Tongue (tissue), 2 donors: ENCODE measurements around the gene PIK3C3. TPM values are rescaled to one million over a fixed set of nuclear protein-coding genes. Genes with fewer than 3 reads are reported as not detected.

Experiments used
- DNase-seq: peaks from one replicate; pipeline ENCODE4 v3.0.0-alpha.2; 2015
- total RNA-seq: library from RNA; depleted of rRNA; stranded (reverse); fragments of >200 nt; gene quantifications from one replicate; pipeline ENCODE4 v1.2.3, GENCODE V29; 2014

PIK3C3 gene
- total RNA-seq = 67.1 TPM

- DNase-seq = peak; percentile 99
These were observed at the start of gene PIK3C3 for GRCh38 chr18:41954827-41955613. PIK3C3 (plus strand) TSS chr18:41955234; CDS start chr18:41955292, 58 bp downstream.

DNA sequence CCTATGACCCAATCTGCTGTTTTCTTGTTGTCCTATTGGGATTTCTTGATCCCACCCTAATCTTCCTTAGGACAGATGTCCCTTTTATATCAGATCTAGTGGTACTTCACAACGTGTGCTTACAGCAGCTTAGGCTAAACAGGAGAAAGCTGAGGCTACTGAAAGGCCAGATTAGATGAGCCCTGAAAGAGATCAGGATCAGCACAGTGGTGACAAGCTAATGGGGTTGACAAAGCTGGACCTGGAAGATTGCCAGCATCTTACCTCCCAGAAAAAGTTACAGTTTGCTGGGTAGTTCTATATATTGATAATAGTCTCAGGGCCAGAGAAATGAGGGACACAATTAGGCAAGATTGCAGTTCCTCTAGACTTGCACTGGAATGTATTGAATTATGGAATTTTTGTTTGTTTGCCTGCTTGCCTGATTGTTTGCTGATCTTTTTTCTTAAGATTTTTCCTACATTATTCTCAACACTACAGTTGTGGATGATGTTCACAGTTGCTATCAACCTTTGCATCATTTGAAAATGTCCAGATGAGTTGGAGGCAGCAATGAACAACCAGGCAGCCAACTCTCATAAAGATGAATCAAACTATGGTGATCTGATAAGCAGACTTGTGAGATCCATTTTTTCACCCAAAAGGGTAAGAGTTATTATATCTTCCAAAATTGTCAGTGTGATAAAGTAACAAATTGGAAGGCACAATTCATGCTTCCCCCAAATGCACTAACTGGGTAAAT is 49.1 kb upstream of the PIK3C3 start:
- DNase-seq = no peak

- peak; percentile 66 for DNase-seq
These were observed 48.4 kb upstream of the PIK3C3 start for GRCh38 chr18:41906528-41907146.

GRCh38 chr18:41917181-41917580 is 37.9 kb upstream of the PIK3C3 start:
- DNase-seq = peak; percentile 60

DNA sequence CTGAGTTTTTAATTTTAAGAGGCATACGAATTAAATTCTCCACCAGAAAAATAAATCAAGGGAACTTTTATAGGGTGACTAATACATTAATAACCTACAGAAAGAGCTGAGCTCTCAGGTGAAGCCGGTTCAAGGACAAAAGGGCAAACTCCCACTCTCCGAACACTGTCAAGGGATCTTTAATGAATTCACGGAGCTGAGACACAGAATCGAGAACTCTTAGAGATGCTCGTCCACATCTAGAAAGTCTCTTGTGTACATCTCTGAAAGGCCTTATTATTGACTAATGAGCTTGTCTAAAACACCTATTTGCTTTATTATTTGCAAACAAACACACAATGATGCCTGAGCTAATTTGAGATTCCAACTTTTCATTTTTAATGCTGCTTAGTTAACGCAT is 33.3 kb upstream of the PIK3C3 start:
- DNase-seq = no peak

DNA sequence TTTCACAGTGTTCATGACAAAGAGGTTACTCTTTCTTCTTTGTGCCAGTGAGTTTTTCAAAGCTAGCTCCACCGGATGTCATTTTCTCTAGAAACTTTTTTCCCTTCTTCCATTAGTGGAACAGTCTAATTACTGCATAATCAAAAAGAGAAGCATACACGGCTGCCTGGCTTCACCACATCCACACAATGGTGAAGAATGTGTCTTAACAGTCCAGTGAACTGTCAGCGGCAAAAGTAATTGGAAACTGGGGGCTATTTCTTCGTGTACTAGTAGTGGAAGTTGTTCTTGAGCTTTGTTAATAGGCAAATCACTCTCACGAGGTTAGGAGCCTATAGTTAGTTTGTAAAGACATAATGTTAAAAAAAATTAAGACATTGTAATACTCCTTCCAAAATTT is 32.9 kb upstream of the PIK3C3 start:
- no peak for DNase-seq

DNA sequence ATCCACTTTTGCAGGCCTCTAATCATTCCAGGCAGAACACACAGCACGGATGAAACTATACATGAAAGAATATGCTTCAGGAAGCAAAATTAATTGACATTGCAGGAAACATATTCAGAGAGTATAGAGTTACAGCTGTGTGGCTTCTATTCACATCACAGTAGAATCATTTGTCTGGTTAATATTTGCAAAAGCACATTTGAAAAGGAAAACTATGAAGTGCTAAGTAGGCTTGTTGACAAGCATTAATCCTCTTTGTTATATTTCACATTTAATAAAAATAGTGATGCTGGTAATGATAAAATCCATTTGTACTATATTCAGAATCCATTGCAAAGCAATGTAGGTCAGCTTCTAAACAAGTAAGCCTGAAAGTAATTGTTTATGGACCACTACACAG is 32.2 kb upstream of the PIK3C3 start:
- no peak for DNase-seq

- no peak for DNase-seq
These were observed 31.6 kb upstream of the PIK3C3 start for GRCh38 chr18:41923446-41923845.

DNA sequence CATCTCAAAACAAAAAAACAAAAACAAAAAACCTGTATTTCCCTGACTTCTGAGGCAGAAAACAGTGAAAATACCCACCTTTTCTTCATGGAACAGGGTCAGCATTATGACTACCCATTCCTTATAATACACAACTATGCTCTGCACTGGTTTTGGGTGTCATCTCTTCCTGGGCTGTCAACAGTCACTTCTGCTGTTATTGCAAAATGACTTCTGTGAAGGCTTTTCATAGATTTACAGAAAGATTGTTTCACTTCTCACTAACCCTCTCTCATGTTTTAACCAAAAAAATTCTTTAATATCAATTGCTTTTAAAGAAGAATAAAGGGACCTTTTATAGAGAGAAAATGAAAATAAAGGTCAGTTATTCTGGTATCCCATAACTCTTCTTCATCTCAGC is 26.5 kb upstream of the PIK3C3 start:
- DNase-seq = no peak

GRCh38 chr18:41932899-41933298 is 22.1 kb upstream of the PIK3C3 start:
- DNase-seq = no peak

DNA sequence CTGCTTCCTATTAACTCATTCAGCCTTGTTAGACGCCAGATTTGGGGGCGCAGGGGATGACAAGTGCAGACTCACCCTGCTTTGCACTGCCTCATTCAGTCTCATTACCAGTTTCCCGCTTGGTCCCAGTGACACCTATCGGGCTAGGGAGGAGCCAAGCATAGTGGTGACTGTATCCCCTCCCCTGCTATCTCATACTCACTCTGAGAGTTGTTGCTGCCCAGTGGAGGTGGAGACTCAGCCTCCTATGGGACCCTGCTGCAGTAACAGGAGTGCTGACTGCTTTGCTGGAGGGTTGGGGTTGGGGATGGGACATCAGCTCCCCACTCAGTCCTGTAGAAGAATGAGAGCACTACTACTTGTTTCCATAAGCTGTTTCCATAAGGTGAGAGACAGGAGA is 21.3 kb upstream of the PIK3C3 start:
- no peak for DNase-seq

GRCh38 chr18:41936471-41937134 is 18.4 kb upstream of the PIK3C3 start:
- DNase-seq = no peak

- DNase-seq = no peak
These were observed 16.6 kb upstream of the PIK3C3 start for GRCh38 chr18:41938445-41938844.

GRCh38 chr18:41939326-41939725 is 15.7 kb upstream of the PIK3C3 start:
- DNase-seq = no peak

DNA sequence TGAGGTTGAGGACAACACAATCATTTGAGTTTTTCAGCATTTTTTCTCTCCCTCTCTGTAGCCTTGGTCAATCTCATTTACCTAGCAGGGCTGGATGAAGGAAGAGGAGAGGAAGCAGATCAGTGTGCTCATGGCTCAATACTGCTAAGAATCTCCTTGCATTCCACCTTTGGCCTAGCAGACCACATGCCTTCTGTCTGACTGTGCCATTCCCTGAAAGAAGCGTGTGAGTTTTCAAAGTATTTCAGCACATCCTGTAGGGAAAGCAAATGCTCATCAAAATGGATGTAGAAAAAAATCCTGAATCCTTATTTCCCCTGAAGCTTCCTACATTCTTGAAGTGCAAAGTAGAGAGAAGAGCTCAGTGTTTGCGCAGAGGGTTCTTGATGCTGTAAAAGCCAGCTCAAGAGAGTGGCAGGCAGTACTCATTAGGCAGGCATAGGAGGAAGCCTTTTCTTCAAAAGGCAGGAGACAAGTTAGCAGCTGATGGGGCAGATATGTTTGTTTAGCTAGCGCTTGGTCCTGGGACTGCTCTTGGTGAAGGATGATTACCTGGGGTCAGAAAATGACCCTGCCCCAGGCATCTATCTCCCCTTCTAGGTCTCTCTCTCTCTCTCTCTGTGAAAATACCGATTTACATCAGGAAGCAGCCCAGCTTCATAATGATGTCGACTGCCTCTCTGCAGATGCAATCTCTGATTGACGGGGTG is 14.4 kb upstream of the PIK3C3 start:
- DNase-seq = no peak

GRCh38 chr18:41942254-41942653 is 12.8 kb upstream of the PIK3C3 start:
- no peak for DNase-seq

- no peak for DNase-seq
These were observed 6.4 kb upstream of the PIK3C3 start for GRCh38 chr18:41948544-41949110.

GRCh38 chr18:41949206-41949920 is 5.7 kb upstream of the PIK3C3 start:
- no peak for DNase-seq

DNA sequence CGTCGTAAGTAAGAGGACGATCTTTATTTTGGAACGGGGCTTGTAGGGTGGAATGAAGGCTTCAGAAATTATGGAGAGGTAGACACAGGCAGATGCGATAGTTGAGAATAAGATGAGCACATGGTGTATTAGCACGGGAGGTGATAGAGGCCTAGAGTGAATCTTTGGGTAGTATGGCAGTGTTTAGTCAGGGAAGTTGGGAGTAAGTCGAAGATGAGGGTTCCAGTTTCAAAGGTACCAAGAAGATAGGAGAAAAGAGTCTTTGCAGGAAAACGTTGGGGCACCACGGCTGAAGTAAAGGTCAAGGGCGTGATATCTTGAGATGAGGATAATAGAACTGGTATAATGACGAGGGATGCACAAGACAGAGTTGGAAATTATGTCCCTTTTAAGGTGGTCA is 654 bp downstream of the PIK3C3 start:
- no peak for DNase-seq

- DNase-seq = no peak
These were observed 4.0 kb downstream of the PIK3C3 start for GRCh38 chr18:41959045-41959444.

DNA sequence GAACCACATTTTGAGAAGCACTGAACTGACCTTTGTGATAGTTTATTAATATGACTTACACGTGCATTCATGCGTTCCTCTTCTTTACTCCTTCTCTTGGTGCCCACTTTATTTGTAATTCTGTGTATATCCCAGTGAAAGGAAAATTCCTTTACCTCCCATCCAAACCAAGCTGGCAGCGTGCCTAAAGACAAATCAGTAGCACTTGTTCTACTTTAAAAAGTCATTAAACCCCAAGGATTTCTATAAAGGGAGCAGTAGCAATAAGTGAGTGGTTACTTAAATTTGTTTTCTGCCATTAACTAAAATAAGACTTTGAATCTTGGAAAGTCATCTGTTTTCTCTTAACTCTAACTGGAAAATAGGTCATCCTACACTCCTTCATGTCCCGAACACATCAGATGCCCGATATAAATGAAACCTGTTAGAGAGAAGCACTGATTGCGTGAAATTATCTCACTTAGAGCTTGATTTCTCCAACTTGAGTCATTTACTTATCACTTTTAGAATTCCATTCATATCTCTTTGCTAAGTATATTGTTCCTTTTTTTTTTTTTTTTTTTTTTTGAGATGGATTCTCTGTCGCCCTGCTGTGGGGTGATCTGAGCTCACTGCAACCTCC is 10.7 kb downstream of the PIK3C3 start:
- no peak for DNase-seq
